Measurements from ENCODE around the gene HFM1.
"Not testable (repeated sequence)": the region's sequence is repeated elsewhere in the genome, so short reads cannot be mapped to it uniquely, and the experiment has no call there.

HFM1 gene, protein sequence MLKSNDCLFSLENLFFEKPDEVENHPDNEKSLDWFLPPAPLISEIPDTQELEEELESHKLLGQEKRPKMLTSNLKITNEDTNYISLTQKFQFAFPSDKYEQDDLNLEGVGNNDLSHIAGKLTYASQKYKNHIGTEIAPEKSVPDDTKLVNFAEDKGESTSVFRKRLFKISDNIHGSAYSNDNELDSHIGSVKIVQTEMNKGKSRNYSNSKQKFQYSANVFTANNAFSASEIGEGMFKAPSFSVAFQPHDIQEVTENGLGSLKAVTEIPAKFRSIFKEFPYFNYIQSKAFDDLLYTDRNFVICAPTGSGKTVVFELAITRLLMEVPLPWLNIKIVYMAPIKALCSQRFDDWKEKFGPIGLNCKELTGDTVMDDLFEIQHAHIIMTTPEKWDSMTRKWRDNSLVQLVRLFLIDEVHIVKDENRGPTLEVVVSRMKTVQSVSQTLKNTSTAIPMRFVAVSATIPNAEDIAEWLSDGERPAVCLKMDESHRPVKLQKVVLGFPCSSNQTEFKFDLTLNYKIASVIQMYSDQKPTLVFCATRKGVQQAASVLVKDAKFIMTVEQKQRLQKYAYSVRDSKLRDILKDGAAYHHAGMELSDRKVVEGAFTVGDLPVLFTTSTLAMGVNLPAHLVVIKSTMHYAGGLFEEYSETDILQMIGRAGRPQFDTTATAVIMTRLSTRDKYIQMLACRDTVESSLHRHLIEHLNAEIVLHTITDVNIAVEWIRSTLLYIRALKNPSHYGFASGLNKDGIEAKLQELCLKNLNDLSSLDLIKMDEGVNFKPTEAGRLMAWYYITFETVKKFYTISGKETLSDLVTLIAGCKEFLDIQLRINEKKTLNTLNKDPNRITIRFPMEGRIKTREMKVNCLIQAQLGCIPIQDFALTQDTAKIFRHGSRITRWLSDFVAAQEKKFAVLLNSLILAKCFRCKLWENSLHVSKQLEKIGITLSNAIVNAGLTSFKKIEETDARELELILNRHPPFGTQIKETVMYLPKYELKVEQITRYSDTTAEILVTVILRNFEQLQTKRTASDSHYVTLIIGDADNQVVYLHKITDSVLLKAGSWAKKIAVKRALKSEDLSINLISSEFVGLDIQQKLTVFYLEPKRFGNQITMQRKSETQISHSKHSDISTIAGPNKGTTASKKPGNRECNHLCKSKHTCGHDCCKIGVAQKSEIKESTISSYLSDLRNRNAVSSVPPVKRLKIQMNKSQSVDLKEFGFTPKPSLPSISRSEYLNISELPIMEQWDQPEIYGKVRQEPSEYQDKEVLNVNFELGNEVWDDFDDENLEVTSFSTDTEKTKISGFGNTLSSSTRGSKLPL (N-terminal part only)

DNA sequence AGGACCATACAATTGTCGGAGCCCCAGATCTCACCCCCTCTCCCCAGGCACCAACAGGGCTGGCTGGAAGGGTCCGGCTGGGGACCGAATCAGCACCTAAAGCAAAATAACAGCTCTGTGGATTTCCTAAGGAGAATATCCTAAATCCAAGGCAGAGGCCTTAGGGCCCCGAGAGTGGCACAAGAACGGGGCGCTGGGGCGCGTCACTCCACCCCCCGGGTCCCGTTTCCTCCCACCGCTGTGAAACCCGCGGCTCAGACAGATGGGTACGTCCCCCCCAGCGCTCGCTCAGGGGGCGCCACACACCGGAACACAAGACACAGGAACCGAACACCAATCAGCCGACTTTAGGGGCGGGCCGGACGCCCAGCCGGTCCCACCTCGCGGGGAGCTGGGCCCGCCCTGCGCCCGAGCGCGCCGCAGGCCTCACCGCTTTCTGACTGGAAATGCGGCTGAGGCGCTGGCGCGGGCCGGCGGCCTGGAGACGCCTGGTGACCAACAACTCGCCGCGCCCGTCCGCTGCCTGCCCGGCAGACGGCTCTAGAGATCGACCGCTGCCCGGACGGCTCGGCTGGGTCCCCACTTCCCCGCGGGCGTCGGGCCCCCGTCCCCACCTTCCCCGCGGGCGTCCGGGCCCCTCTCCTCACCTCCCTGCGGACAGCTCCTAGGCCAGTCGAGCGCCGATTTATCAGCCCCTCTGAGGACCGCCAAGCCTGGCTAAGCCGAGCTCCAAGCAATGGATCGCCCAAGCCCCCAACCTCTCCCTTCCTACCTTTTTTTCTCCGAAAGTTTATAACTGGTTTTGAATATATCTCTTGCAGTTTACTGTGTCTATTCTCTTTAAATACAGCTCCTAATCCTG lies at the start of gene HFM1:
Gene HFM1 (minus strand): TSS at position 687 of the 862 bp plus-strand sequence. CDS start 3,755 bp downstream, outside the sequence.
- no peak for DNase-seq (ENCODE audit: extremely low read depth, low read depth)
- H3K4me3 ChIP-seq (replicated peaks; ENCODE audit: low read depth, low read length): peak within 1 kb of the TSS; percentile 48
- TF ChIP-seq, protein P1, sequence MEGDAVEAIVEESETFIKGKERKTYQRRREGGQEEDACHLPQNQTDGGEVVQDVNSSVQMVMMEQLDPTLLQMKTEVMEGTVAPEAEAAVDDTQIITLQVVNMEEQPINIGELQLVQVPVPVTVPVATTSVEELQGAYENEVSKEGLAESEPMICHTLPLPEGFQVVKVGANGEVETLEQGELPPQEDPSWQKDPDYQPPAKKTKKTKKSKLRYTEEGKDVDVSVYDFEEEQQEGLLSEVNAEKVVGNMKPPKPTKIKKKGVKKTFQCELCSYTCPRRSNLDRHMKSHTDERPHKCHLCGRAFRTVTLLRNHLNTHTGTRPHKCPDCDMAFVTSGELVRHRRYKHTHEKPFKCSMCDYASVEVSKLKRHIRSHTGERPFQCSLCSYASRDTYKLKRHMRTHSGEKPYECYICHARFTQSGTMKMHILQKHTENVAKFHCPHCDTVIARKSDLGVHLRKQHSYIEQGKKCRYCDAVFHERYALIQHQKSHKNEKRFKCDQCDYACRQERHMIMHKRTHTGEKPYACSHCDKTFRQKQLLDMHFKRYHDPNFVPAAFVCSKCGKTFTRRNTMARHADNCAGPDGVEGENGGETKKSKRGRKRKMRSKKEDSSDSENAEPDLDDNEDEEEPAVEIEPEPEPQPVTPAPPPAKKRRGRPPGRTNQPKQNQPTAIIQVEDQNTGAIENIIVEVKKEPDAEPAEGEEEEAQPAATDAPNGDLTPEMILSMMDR (IDR thresholded peaks at IDR 0.05; ENCODE audit: low read depth, low read length, missing control alignments): no peak

DNA sequence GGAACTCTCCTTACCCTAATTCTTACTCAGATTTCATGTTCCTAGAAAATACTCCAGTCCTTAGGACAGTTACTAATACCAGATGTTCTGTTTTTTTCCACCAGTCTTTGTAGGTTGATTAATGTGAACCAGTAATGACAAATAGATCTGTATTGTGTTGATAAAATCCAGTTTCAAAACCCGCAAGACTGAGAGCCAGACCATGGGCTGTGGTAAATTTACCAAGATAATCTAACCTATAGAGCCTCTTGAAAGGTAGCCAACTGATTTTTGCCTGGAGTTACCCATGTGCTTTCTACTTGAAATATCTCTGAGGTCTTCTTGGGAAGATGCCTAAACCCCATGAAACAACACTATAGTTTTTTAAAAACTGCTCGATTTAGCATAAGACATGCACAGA lies 49.5 kb upstream of the HFM1 start:
- DNase-seq (ENCODE audit: extremely low read depth, low read depth): no peak
- no peak overlapping the region for H3K4me3 ChIP-seq (replicated peaks; ENCODE audit: low read depth, low read length)
- TF ChIP-seq, protein P1 (IDR thresholded peaks at IDR 0.05; ENCODE audit: low read depth, low read length, missing control alignments): no peak

DNA sequence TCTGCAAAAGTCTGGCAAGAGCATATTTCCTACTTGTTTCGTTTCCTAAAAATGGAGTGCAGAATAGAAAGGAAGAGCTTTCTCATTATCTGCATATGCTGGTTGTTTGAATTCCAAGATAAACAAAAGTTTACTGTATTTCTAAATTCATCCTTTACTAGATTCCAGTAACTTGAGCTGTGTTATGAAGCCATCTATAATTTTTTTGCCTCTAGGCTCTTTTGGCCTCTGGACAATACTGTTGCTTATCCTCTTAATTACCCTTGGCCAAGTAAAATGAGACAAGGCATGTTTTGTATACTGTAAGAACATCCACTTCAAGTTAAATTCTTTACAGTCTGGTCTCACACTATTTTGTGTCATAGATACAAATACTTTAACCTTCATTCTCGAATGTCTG lies 45.6 kb upstream of the HFM1 start:
- TF ChIP-seq, protein P1 (IDR thresholded peaks at IDR 0.05; ENCODE audit: low read depth, low read length, missing control alignments): no peak
- DNase-seq (ENCODE audit: extremely low read depth, low read depth): no peak
- H3K4me3 ChIP-seq (replicated peaks; ENCODE audit: low read depth, low read length): no peak overlapping the region

DNA sequence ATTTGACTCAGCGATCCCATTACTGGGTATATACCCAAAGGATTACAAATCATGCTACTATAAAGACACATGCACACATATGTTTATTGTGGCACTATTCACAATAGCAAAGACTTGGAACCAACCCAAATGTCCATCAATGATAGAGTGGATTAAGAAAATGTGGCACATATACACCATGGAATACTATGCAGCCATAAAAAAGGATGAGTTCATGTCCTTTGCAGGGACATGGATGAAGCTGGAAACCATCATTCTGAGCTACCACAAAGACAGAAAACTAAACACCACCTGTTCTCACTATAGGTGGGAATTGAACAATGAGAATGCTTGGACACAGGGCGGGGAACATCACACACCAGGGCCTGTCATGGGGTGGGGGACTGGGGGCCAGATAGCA lies 43.1 kb upstream of the HFM1 start:
- H3K4me3 ChIP-seq (replicated peaks; ENCODE audit: low read depth, low read length); DNase-seq (ENCODE audit: extremely low read depth, low read depth): not testable (repeated sequence)

DNA sequence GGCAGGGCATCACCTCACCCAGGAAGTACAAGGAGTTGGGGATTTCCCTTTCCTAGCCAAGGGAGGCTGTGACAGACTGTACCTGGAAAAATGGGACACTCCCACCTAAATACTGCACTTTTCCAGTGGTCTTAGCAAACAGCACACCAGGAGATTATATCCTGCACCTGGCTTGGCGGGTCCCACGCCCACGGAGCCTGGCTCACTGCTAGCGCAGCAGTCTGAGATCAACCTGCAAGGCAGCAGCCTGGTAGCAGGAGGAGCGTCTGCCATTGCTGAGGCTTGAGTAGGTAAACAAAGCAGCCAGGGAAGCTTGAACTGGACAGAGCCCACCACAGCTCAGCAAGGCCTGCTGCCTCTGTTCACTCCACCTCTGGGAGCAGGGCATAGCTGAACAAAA lies 37.3 kb upstream of the HFM1 start:
- H3K4me3 ChIP-seq (replicated peaks; ENCODE audit: low read depth, low read length); DNase-seq (ENCODE audit: extremely low read depth, low read depth): not testable (repeated sequence)

DNA sequence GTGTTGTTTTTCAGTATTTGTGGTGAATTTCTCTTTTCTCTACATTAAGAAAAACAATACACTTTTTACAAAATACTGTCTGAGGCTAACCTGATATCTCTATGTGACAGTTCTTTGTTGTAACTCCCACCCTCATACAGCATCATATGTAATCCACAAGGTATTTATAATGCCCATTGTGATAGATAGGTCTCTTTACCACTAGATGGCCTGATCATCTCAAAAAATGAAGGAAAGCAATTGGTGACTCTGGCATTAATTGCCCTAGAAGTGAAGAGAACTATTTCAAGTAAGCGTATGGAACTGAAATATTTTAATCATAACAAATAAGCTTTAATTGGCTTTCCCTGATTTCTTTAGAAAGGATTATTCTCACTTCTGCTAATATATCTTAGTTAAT lies 36.2 kb upstream of the HFM1 start:
- TF ChIP-seq, protein P1 (IDR thresholded peaks at IDR 0.05; ENCODE audit: low read depth, low read length, missing control alignments): peak; percentile 10
- no peak for DNase-seq (ENCODE audit: extremely low read depth, low read depth)
- no peak overlapping the region for H3K4me3 ChIP-seq (replicated peaks; ENCODE audit: low read depth, low read length)

DNA sequence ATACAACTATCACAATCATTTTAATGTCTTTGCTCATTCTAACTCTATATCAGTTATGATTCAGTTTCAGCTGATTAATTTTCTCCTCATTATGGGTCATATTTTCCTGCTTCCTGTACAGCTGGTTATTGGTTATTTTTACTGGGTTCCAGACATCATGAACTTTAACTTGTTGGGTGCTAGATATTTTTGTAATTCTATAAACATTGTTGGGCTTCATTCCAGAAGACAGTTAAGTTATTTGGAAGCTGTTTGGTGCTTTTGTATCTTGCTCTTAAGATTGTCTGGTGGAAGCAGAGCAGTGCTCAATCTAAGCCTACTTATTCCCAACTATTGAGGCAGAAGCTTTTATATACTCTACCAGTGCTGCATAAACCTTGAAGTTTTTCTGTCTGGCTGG lies 34.4 kb upstream of the HFM1 start:
- no peak for DNase-seq (ENCODE audit: extremely low read depth, low read depth)
- H3K4me3 ChIP-seq (replicated peaks; ENCODE audit: low read depth, low read length): no peak overlapping the region
- TF ChIP-seq, protein P1 (IDR thresholded peaks at IDR 0.05; ENCODE audit: low read depth, low read length, missing control alignments): no peak

Measured in HFF-Myc (cell line).